NCI-H69 (cell line): ENCODE results near the gene SEC31B.

Source experiments
- DNase-seq: peaks from one replicate; lab custom pipeline; 2025; lab: John Stamatoyannopoulos, UW

Gene SEC31B

GRCh38 chr10:100528123-100528886, 8.6 kb upstream of the SEC31B start:
- no peak for DNase-seq

- no peak for DNase-seq
Observed at GRCh38 chr10:100524638-100525037, 5.0 kb upstream of the SEC31B start.

- no peak for DNase-seq
Observed at GRCh38 chr10:100524206-100524605, 4.5 kb upstream of the SEC31B start.

- DNase-seq = no peak
Observed at GRCh38 chr10:100522945-100523344, 3.3 kb upstream of the SEC31B start.

- no peak for DNase-seq
Observed at GRCh38 chr10:100522107-100522801, 2.6 kb upstream of the SEC31B start.

GRCh38 chr10:100520811-100521210, 1.1 kb upstream of the SEC31B start:
- no peak for DNase-seq

GRCh38 chr10:100518761-100519241, 860 bp downstream of the SEC31B start:
- peak; percentile 59 for DNase-seq

- DNase-seq = peak; percentile 2
Observed at GRCh38 chr10:100516847-100517246, 2.8 kb downstream of the SEC31B start.

- no peak for DNase-seq
Observed at GRCh38 chr10:100515612-100516011, 4.0 kb downstream of the SEC31B start.

GRCh38 chr10:100510533-100511308, 8.9 kb downstream of the SEC31B start:
- no peak for DNase-seq

- DNase-seq = no peak
Observed at GRCh38 chr10:100509241-100509840, 10.3 kb downstream of the SEC31B start.

GRCh38 chr10:100508691-100509150, 10.9 kb downstream of the SEC31B start:
- DNase-seq = peak; percentile 41

GRCh38 chr10:100508266-100508665, 11.4 kb downstream of the SEC31B start:
- no peak for DNase-seq

- DNase-seq = no peak
Observed at GRCh38 chr10:100507357-100507732, 12.3 kb downstream of the SEC31B start.

GRCh38 chr10:100506596-100507356, 12.9 kb downstream of the SEC31B start:
- DNase-seq = no peak

- no peak for DNase-seq
Observed at GRCh38 chr10:100505164-100505563, 14.5 kb downstream of the SEC31B start.

- DNase-seq = no peak
Observed at GRCh38 chr10:100504096-100504495, 15.6 kb downstream of the SEC31B start.

- DNase-seq = no peak
Observed at GRCh38 chr10:100502926-100503494, 16.7 kb downstream of the SEC31B start.

- DNase-seq = no peak
Observed at GRCh38 chr10:100501423-100501822, 18.2 kb downstream of the SEC31B start.

GRCh38 chr10:100498059-100498458, 21.6 kb downstream of the SEC31B start:
- DNase-seq = no peak

- no peak for DNase-seq
Observed at GRCh38 chr10:100496567-100496966, 23.1 kb downstream of the SEC31B start.
